Stimulated activated CD8-positive, alpha-beta memory T cell treated with anti-CD3 and anti-CD28 coated beads, Interleukin-15, amount 100 ng/mL, for 24 hours (primary cell): ENCODE measurements around the gene DCAF12.
"Not testable (repeated sequence)": the region's sequence is repeated elsewhere in the genome, so short reads cannot be mapped to it uniquely, and the experiment has no call there.

Source experiments
- DNase-seq: peaks from one replicate; pipeline ENCODE4 v3.0.0-alpha.2; 2020; ENCODE audit warnings: low read depth

Gene DCAF12

DNA sequence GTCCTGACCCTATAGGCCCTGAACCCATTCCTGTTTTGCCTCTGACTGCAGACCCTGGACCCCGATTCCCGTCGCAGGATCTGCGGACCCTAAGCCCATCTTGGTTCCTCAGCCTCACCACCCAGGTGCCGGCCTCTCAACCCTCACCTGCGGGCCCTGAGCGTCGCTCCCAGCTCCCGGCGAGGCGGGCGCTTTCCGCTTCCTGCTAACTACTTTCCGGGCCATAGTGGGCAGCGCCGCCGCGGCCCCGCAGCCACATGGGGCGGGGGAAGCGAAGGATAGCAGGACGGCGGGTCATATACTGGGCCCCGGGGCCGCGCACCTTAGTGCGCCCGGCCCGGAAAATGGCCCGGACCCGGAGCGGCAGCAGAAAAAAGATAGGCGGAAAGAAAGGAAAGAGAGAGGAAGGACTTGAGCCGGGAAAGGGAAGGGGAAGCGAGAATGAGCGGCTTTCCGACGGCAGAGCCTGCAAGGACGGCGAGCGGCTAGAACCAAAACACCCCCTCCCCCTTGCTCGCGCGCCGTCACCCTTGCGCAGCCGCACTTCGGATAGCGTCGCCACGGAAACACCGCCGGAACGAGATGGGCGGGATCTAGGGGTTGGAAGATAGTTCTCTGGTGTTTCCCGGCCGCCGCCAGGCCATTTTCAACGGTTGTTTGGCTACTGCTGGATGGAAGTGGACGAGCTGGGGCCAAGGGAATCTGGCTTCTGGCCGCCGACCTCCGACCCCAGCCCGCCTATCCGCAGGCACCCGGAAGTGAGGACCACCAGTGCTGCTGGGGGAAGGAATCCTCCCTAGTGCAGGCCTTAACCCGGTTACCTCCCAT is at the start of gene DCAF12:
DCAF12 (minus strand) TSS at position 492 of the 828 bp plus-strand sequence; CDS start at position 225, 267 bp downstream.
- peak; percentile 66 for DNase-seq

GRCh38 chr9:34176089-34176488 is 49.6 kb upstream of the DCAF12 start:
- no peak for DNase-seq

DNA sequence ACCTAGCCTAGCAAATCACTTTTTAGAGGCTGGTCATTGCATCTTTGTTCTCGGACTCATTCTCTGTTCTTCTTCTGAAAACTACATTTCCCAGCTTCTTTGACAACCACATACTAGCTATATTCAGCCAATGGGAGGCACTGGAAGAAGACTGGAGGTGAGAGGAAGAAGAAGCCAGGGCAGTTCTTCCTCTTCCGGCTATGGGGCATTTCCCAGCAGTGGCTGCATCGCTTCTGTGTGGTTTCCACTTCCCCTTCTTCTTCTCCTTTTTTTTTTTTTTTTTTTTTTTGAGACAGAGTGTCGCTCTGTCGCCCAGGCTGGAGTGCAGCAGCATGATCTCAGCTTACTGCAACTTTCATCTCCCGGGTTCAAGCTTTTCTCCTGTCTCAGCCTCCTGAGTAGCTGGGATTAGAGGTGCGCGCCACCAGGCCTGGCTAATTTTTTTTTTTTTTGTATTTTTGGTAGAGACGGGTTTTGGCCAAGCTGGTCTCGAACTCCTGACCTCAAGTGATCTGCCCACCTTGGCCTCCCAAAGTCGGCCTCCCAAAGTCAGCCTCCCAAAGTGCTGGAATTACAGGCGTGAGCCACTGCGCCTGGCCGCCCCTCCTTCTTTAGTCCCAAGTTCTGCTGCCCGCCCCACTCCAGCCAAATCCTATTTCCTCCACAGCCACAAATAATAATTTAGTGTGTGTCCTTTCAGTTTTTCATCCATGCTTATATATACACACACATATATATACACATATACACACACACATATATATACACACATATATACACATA is 45.4 kb upstream of the DCAF12 start:
- DNase-seq: no peak

DNA sequence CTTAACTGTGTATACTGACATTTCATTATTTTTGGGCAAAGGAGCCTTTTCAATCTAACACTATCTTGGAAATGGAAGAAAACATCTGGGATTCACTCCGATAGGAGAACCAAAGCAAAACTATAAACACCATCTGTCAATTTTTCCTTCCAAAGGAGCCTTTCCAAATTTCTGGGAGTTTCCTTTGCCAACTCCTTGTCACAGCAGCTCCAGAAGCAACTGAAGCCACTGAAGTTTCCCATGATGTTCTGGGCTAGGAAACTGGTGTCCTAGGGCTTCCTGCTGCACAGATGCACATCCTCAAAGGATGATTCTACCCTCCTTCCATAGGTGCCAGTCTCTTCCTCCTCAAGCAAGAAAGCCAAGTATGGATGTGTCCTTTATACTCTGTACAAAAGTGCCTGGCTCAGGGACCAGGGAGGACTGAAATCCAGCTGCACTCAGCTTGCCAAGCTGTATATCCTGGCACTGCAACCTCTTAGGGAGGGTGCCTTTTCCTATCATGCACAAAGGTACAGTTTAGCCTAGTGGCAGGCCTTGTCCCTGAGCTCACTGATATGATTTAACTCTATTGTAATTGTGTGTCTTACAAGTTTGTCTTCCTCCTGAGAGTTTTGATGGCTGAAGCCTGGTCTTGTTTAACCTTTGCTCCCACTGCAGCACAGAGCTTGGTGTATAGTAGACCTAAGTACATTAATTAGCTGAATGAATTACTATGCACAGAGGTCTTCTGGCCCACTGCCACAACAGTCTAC is 43.9 kb upstream of the DCAF12 start:
- no peak for DNase-seq

DNA sequence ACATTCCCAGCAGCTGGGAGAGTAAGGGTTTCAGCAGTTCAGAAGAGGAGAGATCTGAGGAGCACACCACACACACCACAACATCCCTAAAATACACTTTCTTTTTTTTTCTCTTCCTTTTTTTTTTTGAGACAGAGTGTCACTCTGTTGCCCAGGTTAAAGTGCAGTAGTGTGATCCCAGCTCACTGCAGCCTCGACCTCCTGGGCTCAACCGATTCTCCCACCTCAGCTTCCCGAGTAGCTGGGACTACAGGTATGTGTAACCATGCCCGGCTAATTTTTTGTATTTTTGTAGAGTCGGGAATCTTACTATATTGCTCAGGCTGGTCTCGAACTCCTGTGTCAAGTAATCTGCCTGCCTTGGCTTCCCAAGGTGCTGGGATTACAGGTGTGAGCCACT is 42.6 kb upstream of the DCAF12 start:
- no peak for DNase-seq

DNA sequence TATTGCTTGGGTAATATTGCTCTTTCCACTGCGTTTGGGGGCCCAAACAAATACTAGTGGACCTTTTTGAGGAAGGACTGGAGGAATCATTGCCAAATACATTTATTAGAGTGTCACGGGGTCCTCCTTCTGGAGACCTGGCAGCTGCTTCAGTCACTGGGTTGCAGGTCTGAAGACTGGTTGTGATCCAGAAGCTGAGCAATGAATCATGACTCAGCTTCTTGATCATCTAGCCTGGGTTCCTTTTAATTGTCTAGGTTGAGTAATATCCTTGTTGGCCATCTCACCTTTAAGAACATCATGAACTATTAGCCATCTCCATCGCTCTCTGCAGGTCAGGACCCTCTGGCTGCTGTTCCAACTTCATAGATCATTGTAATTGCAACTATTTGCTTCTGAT is 36.9 kb upstream of the DCAF12 start:
- no peak for DNase-seq

DNA sequence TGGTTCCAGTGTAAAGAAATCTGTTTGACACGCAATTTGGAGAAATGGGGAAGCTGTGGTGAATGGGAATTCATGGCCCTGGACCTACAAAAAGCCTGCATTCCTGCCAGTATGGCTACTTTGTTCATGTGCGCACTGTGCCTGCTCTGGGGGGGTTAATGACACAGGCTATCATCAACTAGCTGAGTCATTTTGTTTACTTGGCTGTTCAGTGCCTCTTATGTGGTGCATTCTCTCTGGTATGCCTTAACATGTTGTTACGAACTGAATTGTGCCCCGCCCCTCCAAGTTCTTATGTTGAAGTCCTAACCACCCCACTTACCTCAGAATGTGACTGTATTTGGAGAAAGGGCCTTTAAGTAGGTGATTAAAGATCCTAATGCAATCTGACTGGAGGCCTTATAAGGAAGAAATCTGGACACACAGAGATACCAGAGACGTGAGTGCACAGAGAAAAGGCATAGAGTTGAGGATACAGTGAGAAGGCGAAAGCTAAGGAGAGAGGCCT is 31.9 kb upstream of the DCAF12 start:
- no peak for DNase-seq

- no peak for DNase-seq
Observed at GRCh38 chr9:34157898-34158297, 31.4 kb upstream of the DCAF12 start.

- DNase-seq: no peak
Observed at GRCh38 chr9:34157318-34157717, 30.8 kb upstream of the DCAF12 start.

- no peak for DNase-seq
Observed at GRCh38 chr9:34154057-34154456, 27.6 kb upstream of the DCAF12 start.

DNA sequence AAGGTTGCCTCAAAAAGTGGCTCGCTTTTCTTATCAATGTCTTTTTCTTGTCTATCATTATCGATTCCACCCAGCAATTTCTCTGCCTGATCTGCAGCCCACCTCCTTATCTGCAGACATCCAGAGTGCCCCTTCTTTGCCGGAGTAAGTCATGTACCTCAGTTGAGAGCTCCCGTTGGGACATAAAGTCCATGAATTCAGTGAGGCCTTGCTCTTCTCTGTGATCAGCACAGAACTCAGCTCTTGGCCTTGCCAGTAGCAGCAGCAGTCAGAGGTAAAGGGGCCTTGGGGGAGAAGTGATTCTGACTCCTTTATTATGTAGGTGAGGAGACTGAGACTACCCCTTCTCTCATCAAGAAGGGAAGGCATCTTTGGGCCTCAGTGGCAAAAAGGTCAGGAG is 24.9 kb upstream of the DCAF12 start:
- DNase-seq: no peak

DNA sequence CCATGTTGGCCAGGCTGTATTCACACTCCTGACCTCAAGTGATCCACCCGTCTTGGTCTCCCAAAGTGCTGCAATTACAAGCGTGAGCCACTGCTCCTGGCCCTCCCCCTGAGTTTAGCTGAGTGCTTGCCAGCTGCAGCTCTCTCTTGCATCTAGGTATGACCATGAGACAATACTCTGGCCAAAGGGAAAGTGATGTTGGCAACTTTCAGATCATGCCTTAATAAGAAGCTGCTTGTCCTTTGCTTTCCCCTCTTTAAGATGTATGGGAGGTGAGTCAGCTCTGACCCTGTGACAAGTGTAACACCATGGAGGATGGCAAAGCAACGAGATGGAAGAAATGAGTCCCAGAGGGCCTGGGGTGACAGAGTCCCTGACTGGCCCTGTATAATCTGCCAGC is 18.7 kb upstream of the DCAF12 start:
- DNase-seq: no peak

DNA sequence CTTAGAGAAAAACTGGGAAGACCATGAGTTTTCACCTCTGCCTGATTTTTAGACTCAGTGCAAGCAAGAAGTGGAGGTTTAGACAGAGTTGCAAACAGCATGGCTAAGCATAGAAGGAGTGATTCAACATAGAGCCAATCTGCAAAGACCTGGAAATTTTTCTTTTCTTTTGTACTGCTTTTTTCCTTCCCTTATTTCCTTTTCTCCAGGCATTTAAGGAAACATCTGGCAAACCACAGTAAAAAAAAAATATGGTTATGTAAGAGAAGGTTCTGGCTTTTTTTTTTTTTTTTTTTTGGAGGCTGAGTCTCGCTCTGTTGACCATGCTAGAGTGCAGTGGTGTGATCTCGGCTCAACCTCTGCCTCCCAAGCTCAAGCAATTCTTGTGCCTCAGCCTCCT is 16.6 kb upstream of the DCAF12 start:
- no peak for DNase-seq

- no peak for DNase-seq
Observed at GRCh38 chr9:34140853-34141252, 14.4 kb upstream of the DCAF12 start.

- no peak for DNase-seq
Observed at GRCh38 chr9:34139477-34140146, 13.1 kb upstream of the DCAF12 start.

DNA sequence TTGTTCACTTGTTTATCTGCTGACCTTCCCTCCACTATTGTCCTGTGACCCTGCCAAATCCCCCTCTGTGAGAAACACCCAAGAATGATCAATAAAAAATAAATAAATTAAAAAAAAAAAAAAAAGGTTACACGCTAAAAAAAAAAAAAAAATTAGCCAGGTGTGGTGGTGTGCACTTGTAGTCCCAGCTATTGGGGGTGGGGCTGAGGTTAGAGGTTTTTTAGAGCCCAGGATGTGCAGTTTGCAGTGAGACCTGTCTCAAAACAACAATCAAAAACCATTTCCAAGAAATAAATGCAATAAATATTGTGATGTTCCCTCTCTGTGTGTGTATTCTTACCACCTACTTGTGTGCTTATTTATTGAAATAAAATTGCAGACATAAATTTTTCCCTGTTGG is 12.1 kb upstream of the DCAF12 start:
- DNase-seq: not testable (repeated sequence)

GRCh38 chr9:34134521-34134920 is 8.0 kb upstream of the DCAF12 start:
- DNase-seq: no peak

- no peak for DNase-seq
Observed at GRCh38 chr9:34133436-34133949, 7.0 kb upstream of the DCAF12 start.

GRCh38 chr9:34131571-34131970 is 5.1 kb upstream of the DCAF12 start:
- DNase-seq: no peak

DNA sequence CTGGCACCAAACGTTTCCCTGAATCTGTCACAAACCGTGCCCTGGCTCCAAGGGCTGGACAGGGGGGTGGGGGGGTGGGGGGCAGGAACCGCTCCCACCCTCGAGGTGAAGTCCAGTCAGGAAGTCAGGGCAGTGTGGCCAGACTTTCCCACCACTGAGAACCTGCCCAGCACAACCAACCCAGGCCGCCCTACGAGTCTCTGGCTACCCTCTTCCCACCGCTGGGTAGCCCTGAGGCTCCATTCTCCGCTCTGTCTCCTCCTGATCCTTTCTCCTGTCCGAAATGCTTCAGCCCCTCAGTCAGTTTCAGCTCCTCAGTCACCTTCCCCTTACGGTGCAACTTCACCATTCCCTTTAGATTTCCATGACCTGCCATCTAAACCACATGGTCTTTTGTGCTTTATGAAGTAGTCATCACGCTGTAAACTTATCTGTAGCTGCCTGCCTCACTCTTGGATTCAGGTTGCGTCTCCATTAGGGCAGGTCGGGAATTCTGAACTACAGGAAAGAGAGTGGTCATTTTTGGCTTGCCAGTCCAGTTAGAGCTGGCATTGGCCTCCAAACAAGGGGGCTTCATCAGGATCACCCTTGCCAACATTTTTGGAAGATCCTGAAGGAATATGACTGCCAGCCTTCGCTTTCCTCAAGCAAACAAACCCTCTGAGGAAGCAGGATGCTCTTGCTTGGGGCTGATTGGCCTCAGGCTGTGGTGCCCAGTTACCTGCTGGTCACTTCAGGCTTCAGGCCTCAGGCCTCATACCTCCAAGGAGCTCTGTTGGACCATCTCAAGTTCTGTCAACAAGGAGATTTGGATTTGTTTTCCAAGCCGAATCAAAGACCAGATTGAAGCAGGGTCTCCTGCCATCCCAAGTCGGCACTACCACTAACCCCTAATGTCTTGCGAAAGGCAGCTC is 794 bp upstream of the DCAF12 start:
- DNase-seq: no peak
